DND-41 (cell line): Measurements from ENCODE around the gene HDAC10.

ENCODE experiments used
- ATAC-seq: fragments of 200-7000 bp; cut with Tn5 transposase; 3 replicates; pipeline ENCODE4 v1.9.1; 2021; ENCODE audit warnings: low read depth; ENCODE audit not compliant: insufficient read depth
- DNase-seq: peaks from one replicate; pipeline ENCODE4 v3.0.0-alpha.2; 2020
- H2AFZ ChIP-seq: 2 replicates; pipeline ENCODE4 v1.6.0; 2012; ENCODE audit warnings: low read depth, low read length
- H3K27ac ChIP-seq: 2 replicates; pipeline ENCODE4 v1.5.1; 2012; ENCODE audit warnings: low read length, inconsistent platforms
- H3K27me3 ChIP-seq: fragments of 200-600 bp; sonication (generic); 2 replicates; pipeline ENCODE4 v1.6.0; 2012; ENCODE audit warnings: low read length, mild to moderate bottlenecking, inconsistent platforms; ENCODE audit not compliant: insufficient read depth, poor library complexity
- H3K36me3 ChIP-seq: 2 replicates; pipeline ENCODE4 v1.5.1; 2012; ENCODE audit warnings: low read length, inconsistent platforms; ENCODE audit not compliant: insufficient read depth
- H3K4me1 ChIP-seq: 2 replicates; pipeline ENCODE4 v1.5.1; 2012; ENCODE audit warnings: mild to moderate bottlenecking, low read length; ENCODE audit not compliant: insufficient read depth
- H3K4me2 ChIP-seq: 2 replicates; pipeline ENCODE4 v1.6.0; 2012; ENCODE audit warnings: mild to moderate bottlenecking, moderate library complexity, low read length, inconsistent platforms; ENCODE audit not compliant: insufficient read depth
- H3K4me3 ChIP-seq, 2 experiments: fragments of 200-600 bp in 1 of 2; shearing (Covaris generic) in 1 of 2; 2 replicates each; pipeline ENCODE4 v1.5.1; 2012 to 2016; ENCODE audit warnings: inconsistent platforms in 2 of 2, low read length in 2 of 2, mild to moderate bottlenecking in 2 of 2, low read depth in 1 of 2, moderate library complexity in 1 of 2
- H3K79me2 ChIP-seq: 2 replicates; pipeline ENCODE4 v1.6.0; 2012; ENCODE audit warnings: low read length, inconsistent platforms; ENCODE audit not compliant: insufficient read depth
- H3K9ac ChIP-seq: 2 replicates; pipeline ENCODE4 v1.6.0; 2012; ENCODE audit warnings: low read depth, mild to moderate bottlenecking, inconsistent platforms, low read length, moderate library complexity
- H3K9me3 ChIP-seq: 2 replicates; pipeline ENCODE4 v1.5.1; 2012; ENCODE audit warnings: low read length, moderate library complexity, mild to moderate bottlenecking, inconsistent platforms; ENCODE audit not compliant: insufficient read depth, severe bottlenecking
- H4K20me1 ChIP-seq: 2 replicates; pipeline ENCODE4 v1.6.0; 2012; ENCODE audit warnings: low read length; ENCODE audit not compliant: insufficient read depth
- EZH2 ChIP-seq: IDR thresholded peaks from 3 replicates; pipeline ENCODE4 v1.6.1; 2012; ENCODE audit warnings: borderline replicate concordance, low read depth, mild to moderate bottlenecking, moderate library complexity, low read length, inconsistent platforms; ENCODE audit not compliant: severe bottlenecking
- TF ChIP-seq, protein P1 (sequence below): IDR thresholded peaks from 2 replicates; pipeline ENCODE4 v1.5.1; 2012; ENCODE audit warnings: borderline replicate concordance, low read length, moderate library complexity, mild to moderate bottlenecking; ENCODE audit not compliant: poor library complexity, severe bottlenecking; ENCODE audit errors: extremely low read depth

HDAC10 gene

GRCh38 chr22:50197000-50197800 is 53.9 kb downstream of the HDAC10 start:
- Histone ChIP-seq H3K36me3 (peaks cover 64% of the 10 kb centered on the region), H3K9me3 (no peaks in the 10 kb centered on the region), H3K4me3 (no peak overlapping the region), H2AFZ (no peak overlapping the region), H3K27ac (no peak overlapping the region), H3K79me2 (peaks cover 45% of the 10 kb centered on the region), H3K27me3 (no peaks in the 10 kb centered on the region), H3K4me1 (peaks cover 28% of the 10 kb centered on the region), H3K4me2 (no peak overlapping the region), H4K20me1 (peaks cover 61% of the 10 kb centered on the region), H3K9ac (no peak overlapping the region)
- TF ChIP-seq, protein P1, sequence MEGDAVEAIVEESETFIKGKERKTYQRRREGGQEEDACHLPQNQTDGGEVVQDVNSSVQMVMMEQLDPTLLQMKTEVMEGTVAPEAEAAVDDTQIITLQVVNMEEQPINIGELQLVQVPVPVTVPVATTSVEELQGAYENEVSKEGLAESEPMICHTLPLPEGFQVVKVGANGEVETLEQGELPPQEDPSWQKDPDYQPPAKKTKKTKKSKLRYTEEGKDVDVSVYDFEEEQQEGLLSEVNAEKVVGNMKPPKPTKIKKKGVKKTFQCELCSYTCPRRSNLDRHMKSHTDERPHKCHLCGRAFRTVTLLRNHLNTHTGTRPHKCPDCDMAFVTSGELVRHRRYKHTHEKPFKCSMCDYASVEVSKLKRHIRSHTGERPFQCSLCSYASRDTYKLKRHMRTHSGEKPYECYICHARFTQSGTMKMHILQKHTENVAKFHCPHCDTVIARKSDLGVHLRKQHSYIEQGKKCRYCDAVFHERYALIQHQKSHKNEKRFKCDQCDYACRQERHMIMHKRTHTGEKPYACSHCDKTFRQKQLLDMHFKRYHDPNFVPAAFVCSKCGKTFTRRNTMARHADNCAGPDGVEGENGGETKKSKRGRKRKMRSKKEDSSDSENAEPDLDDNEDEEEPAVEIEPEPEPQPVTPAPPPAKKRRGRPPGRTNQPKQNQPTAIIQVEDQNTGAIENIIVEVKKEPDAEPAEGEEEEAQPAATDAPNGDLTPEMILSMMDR = no peak
- no peak for TF ChIP-seq EZH2
- DNase-seq (no peak), ATAC-seq (no peak)

DNA sequence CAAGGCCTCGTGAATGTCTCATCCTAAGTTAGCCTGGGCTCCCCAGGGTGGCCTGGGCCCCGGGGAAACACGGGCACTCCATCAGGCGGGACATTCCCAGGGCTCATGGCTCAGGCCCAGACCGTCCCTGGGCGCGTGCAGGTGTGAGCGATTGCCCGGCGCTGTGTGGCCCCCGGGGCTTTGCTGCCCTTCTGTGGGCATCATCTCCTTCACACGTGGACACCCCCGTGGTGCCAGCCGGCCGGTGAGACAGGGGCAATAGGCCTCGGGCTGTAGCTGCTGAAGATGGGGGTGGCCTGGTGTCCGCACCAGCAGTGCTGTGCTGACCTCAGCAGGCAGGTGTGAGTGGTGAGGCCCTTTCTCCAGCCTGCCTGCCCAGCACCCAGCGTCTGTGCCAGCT is 54.8 kb downstream of the HDAC10 start:
- DNase-seq = no peak
- Histone ChIP-seq H3K4me3 (no peak overlapping the region), H3K27me3 (no peaks in the 10 kb centered on the region), H4K20me1 (peaks cover 60% of the 10 kb centered on the region), H3K79me2 (peaks cover 40% of the 10 kb centered on the region), H3K4me2 (no peak overlapping the region), H3K9ac (no peak overlapping the region), H3K4me1 (peaks cover 31% of the 10 kb centered on the region), H3K9me3 (no peaks in the 10 kb centered on the region), H3K36me3 (peaks cover 68% of the 10 kb centered on the region), H3K27ac (no peak overlapping the region), H2AFZ (no peak overlapping the region)
- no peak for ATAC-seq
- no peak for TF ChIP-seq EZH2
- TF ChIP-seq, protein P1 = no peak
